GM20431 (cell line): ENCODE data around the gene CYB561.

Experiments
- in situ Hi-C: fragments of 300-500 bp; cut with MseI, MboI; formaldehyde crosslinking; loops from one replicate; pipeline ENCODE4 v1.15.0; 2020; ENCODE audit warnings: low sequenced_read_pairs; ENCODE audit not compliant: unreplicated experiment

CYB561 gene

GRCh38 chr17:63395075-63395805, 50.9 kb downstream of the CYB561 start:
- in situ Hi-C loops: no loop called here

GRCh38 chr17:63390090-63390489, 56.0 kb downstream of the CYB561 start:
- in situ Hi-C loops: no loop called here

GRCh38 chr17:63387656-63388340, 58.3 kb downstream of the CYB561 start:
- in situ Hi-C loops: no loop called here

- in situ Hi-C loops: no loop called here
Observed at GRCh38 chr17:63382826-63383225, 63.3 kb downstream of the CYB561 start.
